NCI-H1092 treated with DMSO at 0.1 percent for 48 hours (cell line): ENCODE results near the gene DCAF8.

ENCODE experiments used
- DNase-seq: peaks from one replicate; lab custom pipeline; 2025; lab: John Stamatoyannopoulos, UW

The DCAF8 gene

DNA sequence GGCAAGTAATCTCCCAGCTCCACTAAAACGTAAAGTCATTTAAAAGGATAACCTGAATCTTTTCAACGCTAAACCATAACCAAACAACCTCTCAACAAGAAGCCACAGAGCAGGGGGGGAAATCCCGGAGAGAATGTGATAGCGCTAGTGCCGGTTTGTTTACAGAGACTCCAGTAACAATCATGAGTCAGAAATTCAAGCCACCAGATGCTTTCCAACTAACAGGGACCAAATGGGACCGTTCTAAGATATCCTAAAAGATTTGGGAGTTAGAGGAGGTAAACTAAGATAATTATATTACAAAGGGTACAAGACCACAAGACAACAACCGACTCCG is 825 bp downstream of the DCAF8 start:
- peak; percentile 78 for DNase-seq

DNA sequence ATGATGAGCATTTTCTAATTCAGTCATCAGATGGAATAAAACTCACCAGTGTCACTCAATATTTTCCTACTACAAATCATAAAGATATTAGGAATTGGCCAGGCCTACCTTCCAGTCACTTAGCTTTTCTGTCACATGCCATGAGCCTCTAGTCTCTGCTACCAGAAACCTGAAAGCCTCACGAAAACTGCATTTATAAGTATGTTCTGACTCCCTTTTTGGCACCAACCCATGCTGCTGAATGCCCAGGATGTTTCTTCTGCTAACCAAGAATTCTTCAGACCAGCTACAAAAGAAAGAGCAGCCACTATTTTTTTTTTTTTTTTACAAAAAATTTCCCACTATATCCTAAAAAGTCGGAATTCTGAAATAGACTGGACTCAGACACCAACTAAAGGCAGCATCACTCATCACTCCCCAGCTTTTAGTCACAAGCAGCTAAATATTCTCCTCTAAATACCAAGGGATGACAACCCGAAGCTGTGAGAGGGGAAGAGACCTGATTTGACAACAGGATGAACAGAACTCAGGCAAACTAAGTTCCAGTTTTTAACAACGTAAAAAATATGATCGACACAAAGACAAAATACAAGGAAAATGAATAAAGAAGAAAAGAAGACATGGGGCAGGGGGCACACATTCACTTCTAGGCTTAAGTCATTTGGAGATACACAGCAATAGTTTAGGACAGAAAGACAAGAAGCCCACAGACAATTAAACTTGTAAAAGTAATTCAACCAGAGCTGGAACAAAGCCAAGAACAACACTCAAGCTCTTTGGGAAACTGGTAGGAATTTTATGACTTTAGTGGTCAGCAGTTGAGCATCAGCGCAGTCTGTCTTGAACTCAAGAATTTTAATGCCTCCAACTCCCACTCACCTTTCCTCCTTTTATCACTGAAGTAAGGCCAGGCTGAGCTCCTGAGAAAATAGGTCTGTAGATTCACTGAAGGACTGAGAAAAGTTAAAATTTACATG is 1.7 kb downstream of the DCAF8 start:
- DNase-seq, result peak; percentile 15

DNA sequence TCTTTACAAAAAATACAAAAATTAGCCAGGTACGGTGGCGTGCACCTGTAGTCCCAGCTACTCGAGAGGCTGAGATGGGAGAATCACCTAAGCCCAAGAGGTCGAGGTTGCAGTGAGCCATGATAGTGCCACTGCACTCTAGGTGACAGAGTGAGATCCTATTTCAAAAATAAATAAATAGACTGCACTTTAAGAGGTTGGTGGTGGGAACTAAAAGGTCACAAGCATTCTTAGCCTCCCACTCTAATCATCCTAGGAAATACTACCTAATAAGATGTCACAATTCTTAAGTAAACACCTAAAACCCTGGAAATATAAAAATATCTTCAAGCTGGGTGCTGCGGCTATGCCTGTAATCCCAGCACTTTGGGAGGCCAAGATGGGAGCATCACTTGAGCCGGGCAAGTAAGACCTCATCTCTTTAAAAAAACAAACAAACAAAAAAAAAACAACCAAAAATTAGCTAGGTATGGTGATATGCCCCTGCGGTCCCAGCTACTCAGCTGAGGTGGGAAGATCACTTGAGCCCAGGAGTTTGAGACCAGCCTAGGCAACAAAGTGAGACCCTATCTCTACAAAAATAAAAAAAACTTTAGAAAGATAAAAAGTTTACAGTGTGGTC is 4.1 kb downstream of the DCAF8 start:
- DNase-seq, result no peak

DNA sequence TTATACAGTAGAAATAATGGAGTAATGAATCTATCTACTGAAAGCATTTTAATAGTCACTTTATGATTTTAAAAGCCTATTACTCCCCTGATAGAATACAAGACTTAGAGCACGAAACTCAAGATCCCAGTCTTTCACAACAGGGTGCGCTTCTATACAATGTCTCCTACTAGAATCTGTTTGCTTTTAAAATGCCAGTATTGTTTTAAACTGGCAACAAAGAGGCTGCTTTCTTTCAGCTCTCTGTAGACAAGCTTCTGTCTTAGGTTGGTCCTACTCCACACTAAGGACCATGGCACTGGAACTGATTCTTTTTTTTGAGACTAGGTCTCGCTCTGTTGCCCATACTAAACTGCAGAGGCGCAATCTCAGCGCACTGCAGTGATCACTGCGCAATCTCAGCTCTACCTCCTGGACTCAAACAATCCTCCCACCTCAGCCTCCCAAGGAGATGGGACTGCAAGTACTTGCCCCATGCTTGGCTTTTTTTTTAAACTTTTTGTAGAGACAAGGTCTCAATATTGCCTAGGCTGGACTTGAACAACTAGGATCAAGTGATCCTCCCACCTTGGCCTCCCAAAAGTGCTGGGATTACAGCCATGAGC is 4.8 kb downstream of the DCAF8 start:
- no peak for DNase-seq

DNA sequence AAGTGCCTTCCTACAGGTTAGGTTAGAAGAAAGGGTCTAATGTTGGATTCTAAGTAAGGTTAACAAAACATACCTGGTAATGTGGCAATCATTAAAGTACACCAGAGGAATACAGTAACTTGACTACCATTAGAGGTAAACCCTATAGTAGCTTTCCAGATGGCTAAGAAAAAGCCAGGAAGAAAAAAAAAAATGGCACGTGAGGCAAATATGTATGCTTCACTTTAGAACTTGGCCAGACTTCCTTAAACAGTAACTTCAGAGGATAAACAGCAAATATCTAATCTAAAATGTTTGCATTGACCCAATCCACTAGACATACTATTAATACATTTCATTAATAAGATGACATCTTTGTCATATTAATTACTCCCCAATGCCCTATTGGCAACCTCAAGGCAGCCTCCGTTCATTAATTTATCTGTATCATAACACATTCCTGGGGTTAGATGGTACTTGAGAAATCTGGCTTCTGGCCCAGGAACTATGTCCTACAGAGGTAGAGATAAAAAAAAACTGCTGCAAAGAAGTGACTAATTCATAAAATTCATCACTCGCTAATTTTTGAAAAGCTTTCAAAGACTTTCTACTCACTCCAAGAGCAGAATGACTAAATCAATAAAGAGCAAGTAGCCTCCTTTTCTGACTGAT is 5.8 kb downstream of the DCAF8 start:
- no peak for DNase-seq

DNA sequence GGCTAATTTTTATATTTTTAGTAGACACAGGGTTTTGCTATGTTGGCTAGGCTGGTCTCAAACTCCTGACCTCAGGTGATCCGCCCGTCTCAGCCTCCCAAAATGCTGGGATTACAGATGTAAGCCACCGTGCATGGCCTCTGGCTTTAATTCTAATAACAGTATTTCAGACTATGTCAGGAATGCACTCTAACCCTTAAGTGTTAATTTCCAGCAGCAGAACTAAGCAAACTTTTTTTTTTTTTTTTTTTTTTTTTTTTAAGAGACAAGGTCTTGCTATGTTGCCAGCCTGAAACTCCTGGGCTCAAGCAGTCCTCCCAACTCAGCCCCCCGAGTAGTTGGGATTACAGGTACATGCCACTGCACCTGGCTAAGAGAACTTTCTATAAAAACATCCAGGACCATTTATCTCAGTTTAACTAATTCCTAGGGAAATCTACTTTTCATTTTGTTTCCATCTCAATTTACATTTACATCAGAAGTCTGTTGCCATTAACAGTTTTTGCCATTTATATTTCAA is 6.5 kb downstream of the DCAF8 start:
- DNase-seq, result no peak

DNA sequence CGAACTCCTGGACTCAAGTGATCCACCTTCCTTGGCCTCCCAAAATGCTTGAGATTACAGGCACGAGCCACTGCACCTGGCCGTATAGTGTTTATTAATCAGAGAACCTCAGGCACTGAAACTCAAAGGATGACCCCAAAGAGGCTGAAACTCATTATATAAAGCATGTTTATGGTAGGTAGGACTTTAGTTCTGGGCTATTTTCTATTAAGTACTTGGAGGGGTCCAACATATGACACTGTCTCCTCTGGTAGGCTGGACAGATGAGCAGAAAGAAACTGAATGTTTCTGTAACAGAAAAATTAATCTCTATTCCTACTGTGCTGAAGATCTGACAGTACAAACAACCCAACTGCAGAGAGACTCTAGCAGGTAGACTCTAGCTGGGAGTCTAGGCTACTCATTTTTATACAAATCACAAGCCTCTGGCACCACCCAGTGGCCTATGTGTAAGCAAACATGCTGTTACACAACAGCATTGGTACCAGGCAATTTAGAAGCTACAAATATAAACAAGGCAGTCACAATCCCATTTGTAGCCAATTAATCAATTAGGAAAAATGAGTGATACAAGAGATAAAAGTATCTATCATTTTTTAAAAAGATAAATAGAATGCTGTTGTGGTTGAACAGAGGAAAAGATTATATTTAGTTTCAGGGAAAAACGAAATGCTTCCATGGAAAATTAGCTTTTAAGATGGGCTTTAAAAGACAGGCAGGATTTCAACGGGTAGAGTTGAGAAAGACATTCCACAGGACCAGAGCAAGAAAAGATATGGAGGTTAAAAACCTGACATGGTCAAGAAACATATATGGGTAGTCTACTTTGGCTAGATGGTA is 10.4 kb downstream of the DCAF8 start:
- peak; percentile 62 for DNase-seq

DNA sequence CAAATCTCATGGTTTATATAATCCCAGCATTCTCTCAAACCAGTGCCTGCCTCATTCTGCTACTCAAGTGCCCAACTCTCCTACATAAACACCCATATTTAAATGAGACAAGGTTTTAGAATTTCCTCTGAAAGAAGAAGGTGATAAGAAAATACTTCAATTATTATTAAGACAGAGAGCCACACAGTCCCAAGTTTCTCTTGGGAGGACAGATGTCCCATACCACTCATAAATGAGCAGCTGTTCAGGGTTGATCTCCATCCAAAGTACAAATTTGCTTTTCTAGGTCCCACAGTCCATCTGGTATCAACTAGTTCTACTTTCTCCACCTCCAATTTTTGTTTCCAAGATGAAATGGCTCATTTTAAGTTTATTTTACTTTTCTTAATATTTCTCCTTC is 11.3 kb downstream of the DCAF8 start:
- no peak for DNase-seq

DNA sequence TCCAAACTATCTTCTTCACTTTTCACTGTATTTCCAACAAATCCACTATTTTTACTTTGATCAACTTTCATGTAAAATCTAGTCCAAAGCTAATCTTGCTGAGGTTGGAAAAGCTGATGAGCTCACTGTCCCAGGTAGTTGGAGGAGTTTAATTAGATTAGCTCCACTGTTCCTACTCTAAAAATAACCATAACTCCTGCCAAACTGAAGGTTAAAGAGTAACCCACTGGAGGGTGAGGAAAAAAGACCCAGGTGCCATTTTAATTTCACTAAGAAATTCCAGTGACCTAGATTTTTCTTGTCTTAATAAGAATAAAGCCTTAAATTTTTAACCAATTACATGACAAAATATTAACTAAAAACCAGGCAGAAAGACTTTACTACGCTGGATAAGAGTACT is 15.3 kb downstream of the DCAF8 start:
- no peak for DNase-seq

DNA sequence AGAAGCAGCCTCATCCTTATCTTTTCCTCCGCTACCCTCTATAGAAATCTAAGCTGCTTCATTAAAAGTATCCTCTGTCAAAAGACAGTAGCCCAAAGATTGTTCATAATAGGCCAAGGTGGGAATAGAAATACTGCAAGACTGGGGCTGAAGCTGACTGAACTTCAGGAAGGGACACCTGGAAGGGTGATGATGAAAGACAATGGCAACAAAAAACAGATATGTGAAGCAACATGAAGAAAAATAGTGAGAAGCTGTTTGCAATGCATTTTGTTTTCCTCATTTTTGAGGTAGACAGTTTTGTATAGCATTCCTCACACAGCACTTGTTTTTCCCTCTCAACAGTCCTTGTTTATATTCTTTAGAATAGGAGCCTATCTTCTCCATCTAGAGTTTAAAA is 16.9 kb downstream of the DCAF8 start:
- DNase-seq, result no peak

DNA sequence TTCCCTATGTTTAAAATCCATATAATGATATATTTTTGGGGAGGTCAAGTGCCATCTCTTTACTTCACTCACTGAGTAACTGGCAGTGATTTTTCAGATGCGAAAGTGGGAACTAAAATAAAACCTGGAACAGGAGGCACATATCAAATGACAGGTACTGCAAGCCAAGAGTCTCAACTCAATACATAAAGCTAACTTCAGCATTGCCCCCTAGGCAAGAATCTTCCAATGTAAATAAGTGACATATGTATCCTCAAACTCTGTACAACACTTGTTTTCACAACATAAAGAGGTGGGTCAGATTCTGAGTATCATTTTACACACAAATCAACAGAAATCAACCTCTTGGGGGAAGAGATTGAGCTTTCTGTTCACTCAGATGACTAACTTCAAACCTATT is 18.1 kb downstream of the DCAF8 start:
- DNase-seq, result peak; percentile 11

DNA sequence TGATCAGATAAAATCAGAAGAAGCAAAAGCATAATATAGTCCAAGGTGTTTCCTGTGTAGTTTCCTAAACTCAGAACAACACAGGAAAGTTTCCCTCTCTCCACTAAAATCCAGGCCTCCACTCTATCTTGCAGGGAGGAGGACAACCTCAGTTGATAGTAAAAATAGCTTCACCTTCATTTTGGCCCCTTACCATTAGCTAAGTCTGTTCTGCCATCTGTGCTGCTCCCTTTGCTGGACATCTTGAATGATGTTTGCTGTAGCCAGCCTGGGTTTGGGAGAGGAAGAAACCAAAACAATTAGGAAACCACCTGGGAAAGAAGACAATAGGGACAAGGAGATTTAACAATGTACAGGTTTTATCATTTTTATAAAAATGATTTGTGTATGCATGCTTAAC is 18.6 kb downstream of the DCAF8 start:
- DNase-seq, result no peak

DNA sequence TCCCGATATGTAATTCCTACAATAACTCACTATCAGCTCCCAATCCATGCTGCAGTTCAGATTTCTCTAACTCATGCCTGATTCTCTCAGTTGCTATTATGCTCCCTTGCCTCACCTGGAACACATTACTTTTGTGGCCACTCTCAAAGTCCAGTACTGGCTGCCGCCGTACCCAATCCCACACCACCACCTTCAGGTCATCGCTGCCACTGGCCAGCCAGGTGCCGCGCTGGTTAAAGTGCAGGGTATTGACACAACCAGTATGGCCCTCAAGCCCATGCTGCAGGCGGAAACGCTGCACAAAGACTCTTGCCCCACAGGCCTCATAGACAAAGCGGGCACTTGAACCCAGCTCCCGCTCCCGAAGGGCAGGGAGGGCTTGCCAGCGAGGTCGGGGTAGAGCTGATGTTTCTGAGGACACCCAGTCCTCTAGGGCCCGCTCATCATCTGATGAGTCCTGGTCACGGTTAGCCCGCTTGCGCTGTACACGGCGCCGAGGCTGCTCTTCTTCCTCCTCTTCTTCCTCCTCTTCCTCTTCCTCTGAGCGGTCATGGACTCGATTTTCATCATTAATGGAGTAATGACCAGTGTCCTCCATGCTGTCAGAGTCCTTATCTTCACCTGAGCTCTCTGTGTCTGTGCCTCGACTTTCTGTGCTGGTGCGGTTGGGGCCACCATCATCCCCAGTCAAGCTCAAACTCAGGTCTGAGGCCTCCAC is 22.6 kb downstream of the DCAF8 start:
- DNase-seq, result no peak

DNA sequence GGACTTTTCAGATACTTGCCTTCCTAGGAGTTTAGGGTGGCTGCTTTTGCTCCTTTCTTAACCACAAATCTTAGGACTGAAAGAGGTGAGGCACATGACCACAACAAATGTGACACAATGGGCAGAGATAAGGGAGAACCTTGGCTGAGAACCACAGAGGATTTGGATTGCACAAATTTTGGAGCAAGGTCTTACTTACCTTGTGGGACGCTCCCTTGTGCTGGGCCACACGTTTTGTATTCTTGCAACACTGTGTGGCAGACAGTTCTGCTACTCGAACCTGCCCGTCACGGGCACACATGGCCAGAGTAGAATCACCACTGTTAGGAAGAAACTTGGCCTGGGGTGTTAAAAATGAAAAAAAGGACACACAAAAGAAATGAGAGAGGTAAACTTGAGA is 23.9 kb downstream of the DCAF8 start:
- no peak for DNase-seq

DNA sequence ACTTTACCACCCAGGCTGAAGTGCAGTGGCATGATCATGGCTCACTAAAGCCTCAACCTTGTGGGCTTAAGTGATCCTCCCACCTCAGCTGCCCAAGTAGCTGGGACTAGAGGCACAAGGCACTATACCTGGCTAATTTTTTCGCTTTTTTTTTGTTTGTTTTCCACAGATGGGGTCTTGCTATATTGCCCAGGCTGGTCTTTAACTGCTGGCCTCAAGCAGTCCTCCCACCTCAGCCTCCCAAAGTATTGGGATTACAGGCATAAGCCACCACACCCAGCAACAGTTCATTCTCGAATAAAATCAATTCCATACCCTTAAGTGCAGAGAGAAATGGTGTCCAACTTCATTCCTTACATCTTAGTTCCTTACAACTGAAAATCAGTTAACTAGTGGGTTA is 24.8 kb downstream of the DCAF8 start:
- no peak for DNase-seq

DNA sequence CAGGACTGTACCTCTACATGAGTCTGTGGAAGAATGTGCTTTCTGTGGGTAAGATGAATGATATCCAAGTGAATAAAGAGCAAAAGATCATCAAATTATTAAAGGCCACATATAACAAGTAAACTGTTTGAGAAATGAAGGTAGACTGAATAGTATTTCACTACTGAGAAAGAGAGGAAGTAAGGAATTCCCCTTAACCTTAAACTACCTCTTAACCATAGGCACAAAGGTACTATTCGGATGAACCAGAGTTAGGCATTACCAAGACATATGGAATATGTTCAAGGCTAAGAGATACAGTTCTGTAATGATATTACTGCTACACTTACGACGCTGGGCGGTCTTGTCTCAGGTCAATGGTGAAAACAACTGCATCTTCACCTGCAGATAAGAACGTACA is 25.5 kb downstream of the DCAF8 start:
- no peak for DNase-seq

DNA sequence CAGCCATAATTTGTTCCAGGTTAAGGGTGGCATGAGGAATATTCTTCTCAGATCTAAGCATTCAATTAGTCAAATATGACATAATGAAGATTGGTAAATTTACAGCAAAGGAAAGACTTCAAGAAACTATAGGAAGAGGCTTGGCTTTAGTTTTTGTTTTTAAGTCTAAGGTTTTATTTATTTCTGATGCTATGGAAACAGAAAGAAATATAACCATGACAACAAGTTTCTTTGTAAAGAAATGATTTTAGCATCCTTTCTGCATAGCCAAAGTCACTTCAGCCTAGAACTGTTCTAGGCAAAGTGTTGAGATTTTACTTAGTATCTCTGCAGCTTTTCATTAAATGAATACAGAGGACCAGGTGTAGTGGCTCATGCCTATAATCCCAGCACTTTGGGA is 29.4 kb downstream of the DCAF8 start:
- no peak for DNase-seq

DNA sequence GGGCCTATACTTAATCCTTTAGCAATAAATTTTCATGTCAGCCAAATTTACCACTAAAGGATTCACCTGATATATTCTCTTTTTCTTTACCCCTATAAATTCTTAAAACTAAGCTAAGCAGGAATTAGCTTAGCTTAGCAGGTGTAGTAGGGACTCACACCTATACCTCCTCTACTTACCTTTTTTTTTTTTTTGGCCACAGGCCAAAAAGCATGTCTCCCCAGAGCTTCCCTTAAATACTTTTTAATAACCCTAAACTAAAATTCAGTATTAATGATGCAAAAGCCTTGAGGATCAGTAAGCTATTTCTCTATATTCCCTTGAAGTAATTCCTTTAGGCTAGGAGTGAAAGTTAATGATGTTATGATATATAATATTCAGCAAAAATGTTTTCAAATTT is 33.9 kb downstream of the DCAF8 start:
- no peak for DNase-seq

DNA sequence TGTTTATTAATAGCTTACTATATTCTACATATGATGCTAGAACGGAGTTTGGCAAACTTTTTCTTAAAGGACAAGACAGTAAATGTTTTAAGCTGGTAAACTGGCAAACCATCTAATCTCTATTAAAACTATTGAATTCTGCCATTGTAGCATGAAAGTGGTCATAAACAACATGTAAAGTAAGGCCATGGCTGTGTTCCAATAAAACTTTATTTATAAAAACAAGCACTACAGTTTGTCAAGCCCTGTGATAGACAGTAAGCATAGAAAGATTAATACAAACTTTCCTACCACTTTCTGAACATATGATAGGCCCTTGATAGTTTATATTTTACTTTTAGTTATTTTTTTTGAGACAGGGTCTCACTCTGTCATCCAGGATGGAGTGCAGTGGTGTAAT is 34.8 kb downstream of the DCAF8 start:
- DNase-seq, result no peak

DNA sequence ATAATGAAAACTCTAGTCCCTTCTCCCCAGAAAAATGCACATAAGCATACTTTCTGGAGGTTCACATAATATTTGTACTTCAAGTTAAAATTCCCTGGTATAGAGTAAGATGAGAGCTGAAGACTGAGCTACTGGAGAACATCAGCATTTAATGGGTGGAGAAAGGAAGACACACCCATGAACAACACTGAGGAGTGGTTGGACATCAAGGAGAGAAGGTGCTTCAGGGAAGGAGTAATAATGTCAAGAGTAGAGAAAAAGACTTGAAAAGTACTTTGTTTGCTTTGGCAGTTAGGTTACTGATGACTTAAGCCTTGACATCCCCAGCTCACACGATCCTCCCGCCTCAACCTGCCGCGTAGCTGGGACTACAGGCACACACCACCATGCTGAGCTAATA is 35.3 kb downstream of the DCAF8 start:
- no peak for DNase-seq

DNA sequence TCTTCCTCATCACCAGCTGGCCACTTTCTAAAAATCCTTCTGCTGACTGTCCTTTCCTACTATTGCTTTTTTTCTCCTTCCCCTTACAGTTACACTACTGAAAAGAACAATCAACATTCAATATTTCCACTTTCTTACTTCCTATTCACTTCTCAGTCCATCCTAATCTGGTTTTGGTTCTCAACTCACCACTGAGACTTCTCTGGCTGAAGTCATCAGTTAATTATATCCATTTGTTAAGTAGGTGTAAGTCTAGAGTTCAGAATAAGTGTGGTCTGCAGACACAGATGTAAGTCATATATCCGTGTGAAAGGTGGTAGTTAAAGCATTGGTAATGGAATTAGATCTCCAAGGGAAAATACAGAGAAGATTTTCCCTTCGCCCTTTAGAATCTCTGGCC is 35.7 kb downstream of the DCAF8 start:
- no peak for DNase-seq
